Measurements from ENCODE around the gene ZNF554.

ZNF554 gene

GRCh38 chr19:2813235-2814160, 6.2 kb upstream of the ZNF554 start:
- Histone ChIP-seq H3K27me3 (ENCODE audit: low read depth, low read length) (no peaks in the 10 kb centered on the region), H3K36me3 (replicated peaks; ENCODE audit: low read depth, low read length) (peaks cover 77% of the 10 kb centered on the region), H3K27ac (ENCODE audit: low read length) (no peak overlapping the region), H3K4me3 (ENCODE audit: low read length) (no peak overlapping the region), H3K4me2 (ENCODE audit: low read length) (no peak overlapping the region), H3K4me1 (ENCODE audit: low read length) (no peaks in the 10 kb centered on the region), H4K20me1 (ENCODE audit: insufficient read depth, low read length) (no peaks in the 10 kb centered on the region; the same call in 1 of the 2 replicates), H3K9me3 (ENCODE audit: insufficient read depth, low read length) (no peaks in the 10 kb centered on the region), H3K79me2 (ENCODE audit: low read length) (no peaks in the 10 kb centered on the region), H2AFZ (ENCODE audit: low read depth, low read length) (no peak overlapping the region), H3K9ac (ENCODE audit: low read length) (no peak overlapping the region)
- TF ChIP-seq EZH2phosphoT487 (IDR thresholded peaks at IDR 0.05; ENCODE audit: low read depth), result no peak
- no peak for TF ChIP-seq CTCF (IDR thresholded peaks at IDR 0.05; ENCODE audit: low read depth, low read length)

GRCh38 chr19:2814426-2814825, 5.2 kb upstream of the ZNF554 start:
- no peaks in the 10 kb centered on the region for H4K20me1 ChIP-seq (ENCODE audit: insufficient read depth, low read length)
- no peak overlapping the region for H3K27ac ChIP-seq (ENCODE audit: low read length)

GRCh38 chr19:2815191-2815614, 4.5 kb upstream of the ZNF554 start:
- no peak for TF ChIP-seq EZH2phosphoT487 (IDR thresholded peaks at IDR 0.05; ENCODE audit: low read depth)
- no peak for TF ChIP-seq CTCF (IDR thresholded peaks at IDR 0.05; ENCODE audit: low read depth, low read length)
- H3K4me3 ChIP-seq (ENCODE audit: low read length), result no peak overlapping the region
- peaks cover under 1% of the 10 kb centered on the region; the same call in 1 of the 2 replicates for H3K4me1 ChIP-seq (ENCODE audit: low read length)
- no peaks in the 10 kb centered on the region for H3K9me3 ChIP-seq (ENCODE audit: insufficient read depth, low read length)
- no peaks in the 10 kb centered on the region for H4K20me1 ChIP-seq (ENCODE audit: insufficient read depth, low read length)
- H3K79me2 ChIP-seq (ENCODE audit: low read length), result peaks cover 2% of the 10 kb centered on the region
- H3K27me3 ChIP-seq (ENCODE audit: low read depth, low read length), result no peaks in the 10 kb centered on the region
- H3K27ac ChIP-seq (ENCODE audit: low read length), result no peak overlapping the region
- H3K36me3 ChIP-seq (replicated peaks; ENCODE audit: low read depth, low read length), result peaks cover 64% of the 10 kb centered on the region
- no peak overlapping the region for H3K9ac ChIP-seq (ENCODE audit: low read length)
- no peak overlapping the region for H3K4me2 ChIP-seq (ENCODE audit: low read length)
- H2AFZ ChIP-seq (ENCODE audit: low read depth, low read length), result no peak overlapping the region

More at GRCh38 chr19:2814426-2814825, 5.2 kb upstream of the ZNF554 start:
- Histone ChIP-seq H3K27me3 (ENCODE audit: low read depth, low read length) (no peaks in the 10 kb centered on the region), H3K4me1 (ENCODE audit: low read length) (no peaks in the 10 kb centered on the region), H3K9ac (ENCODE audit: low read length) (no peak overlapping the region), H3K4me3 (ENCODE audit: low read length) (no peak overlapping the region), H3K4me2 (ENCODE audit: low read length) (no peak overlapping the region), H3K79me2 (ENCODE audit: low read length) (no peaks in the 10 kb centered on the region), H2AFZ (ENCODE audit: low read depth, low read length) (no peak overlapping the region), H3K9me3 (ENCODE audit: insufficient read depth, low read length) (no peaks in the 10 kb centered on the region), H3K36me3 (replicated peaks; ENCODE audit: low read depth, low read length) (peaks cover 68% of the 10 kb centered on the region)
- TF ChIP-seq EZH2phosphoT487 (IDR thresholded peaks at IDR 0.05; ENCODE audit: low read depth) (no peak), CTCF (IDR thresholded peaks at IDR 0.05; ENCODE audit: low read depth, low read length) (no peak)

- Histone ChIP-seq H3K4me2 (ENCODE audit: low read length) (no peak overlapping the region), H4K20me1 (ENCODE audit: insufficient read depth, low read length) (no peaks in the 10 kb centered on the region), H2AFZ (ENCODE audit: low read depth, low read length) (no peak overlapping the region), H3K36me3 (replicated peaks; ENCODE audit: low read depth, low read length) (peaks cover 57% of the 10 kb centered on the region), H3K4me3 (ENCODE audit: low read length) (no peak overlapping the region), H3K4me1 (ENCODE audit: low read length) (peaks cover 3% of the 10 kb centered on the region; the same call in 1 of the 2 replicates), H3K9ac (ENCODE audit: low read length) (no peak overlapping the region), H3K79me2 (ENCODE audit: low read length) (peaks cover 4% of the 10 kb centered on the region), H3K27me3 (ENCODE audit: low read depth, low read length) (no peaks in the 10 kb centered on the region), H3K9me3 (ENCODE audit: insufficient read depth, low read length) (no peaks in the 10 kb centered on the region), H3K27ac (ENCODE audit: low read length) (no peak overlapping the region)
- TF ChIP-seq CTCF (IDR thresholded peaks at IDR 0.05; ENCODE audit: low read depth, low read length), result no peak
- no peak for TF ChIP-seq EZH2phosphoT487 (IDR thresholded peaks at IDR 0.05; ENCODE audit: low read depth)
These were observed 3.7 kb upstream of the ZNF554 start for GRCh38 chr19:2815923-2816322.
